SK-N-SH (cell line): Measurements from ENCODE around the gene TBC1D30. TPM values are rescaled to one million over a fixed set of nuclear protein-coding genes. Genes with fewer than 3 reads are reported as not detected.

Source experiments
- CTCF ChIA-PET: fragments of 300-600, 350-600 bp; formaldehyde crosslinking; extraction: SDS; loops from one replicate; lab custom pipeline; 2021; lab: Yijun Ruan, JAX
- POLR2A ChIA-PET: fragments of 350-600 bp; sonication (Branson Sonifier 250); formaldehyde crosslinking; extraction: SDS; loops from one replicate; lab custom pipeline; 2020; ENCODE audit warnings: antibody characterized with exemption, inconsistent platforms; lab: Yijun Ruan, JAX
- DNase-seq: peaks from one replicate; pipeline ENCODE4 v3.0.0; 2012
- H2AFZ ChIP-seq: fragments of 200-600 bp; sonication (generic); 2 replicates; pipeline ENCODE4 v1.8.1; 2016; ENCODE audit warnings: antibody characterized with exemption, mild to moderate bottlenecking, low read depth
- H3F3A ChIP-seq: fragments of 200-600 bp; sonication (generic); replicated peaks from 2 replicates; pipeline ENCODE3; 2016; ENCODE audit warnings: antibody characterized with exemption, mild to moderate bottlenecking; ENCODE audit not compliant: insufficient read depth
- H3K27ac ChIP-seq, 2 experiments: fragments of 200-500 bp in 1 of 2; fragments of 200-600 bp in 1 of 2; sonication (Bioruptor generic) in 1 of 2; sonication (generic), shearing (Covaris generic) in 1 of 2; 2 replicates each; pipeline versions ENCODE4 v1.5.1 to v1.6.1; 2014 to 2016; ENCODE audit warnings: low read depth in 2 of 2, inconsistent platforms in 1 of 2, low read length in 1 of 2, mild to moderate bottlenecking in 1 of 2, mixed read lengths in 1 of 2
- H3K27me3 ChIP-seq: fragments of 200-600 bp; sonication (generic), shearing (Covaris generic); 2 replicates; pipeline ENCODE4 v1.6.1; 2016; ENCODE audit warnings: mixed run types; ENCODE audit not compliant: insufficient read depth
- H3K36me3 ChIP-seq, 2 experiments: fragments of 200-500 bp in 1 of 2; fragments of 200-600 bp in 1 of 2; sonication (Bioruptor generic) in 1 of 2; sonication (generic) in 1 of 2; replicated peaks in 1 of 2; 2 replicates each; pipeline versions ENCODE3 to v1.5.1; 2014 to 2016; ENCODE audit warnings: low read length in 1 of 2, mild to moderate bottlenecking in 1 of 2; ENCODE audit not compliant: insufficient read depth in 2 of 2, control insufficient read depth in 1 of 2
- H3K4me1 ChIP-seq, 2 experiments: fragments of 200-500 bp in 1 of 2; fragments of 200-600 bp in 1 of 2; sonication (Bioruptor generic) in 1 of 2; sonication (generic), shearing (Covaris generic) in 1 of 2; 2 replicates each; pipeline versions ENCODE4 v1.5.1 to v1.6.1; 2014 to 2016; ENCODE audit warnings: low read depth in 1 of 2, low read length in 1 of 2, mixed run types in 1 of 2; ENCODE audit not compliant: insufficient read depth in 2 of 2, control insufficient read depth in 1 of 2
- H3K4me2 ChIP-seq: fragments of 200-600 bp; sonication (generic), shearing (Covaris generic); 2 replicates; pipeline ENCODE4 v1.6.1; 2017; ENCODE audit warnings: mixed run types
- H3K4me3 ChIP-seq, 2 experiments: fragments of 200-500 bp in 1 of 2; fragments of 200-600 bp in 1 of 2; sonication (Bioruptor generic) in 1 of 2; sonication (generic), shearing (Covaris generic) in 1 of 2; 2 replicates each; pipeline versions ENCODE4 v1.5.1 to v1.8.1; 2014 to 2016; ENCODE audit warnings: low read depth in 2 of 2, inconsistent platforms in 1 of 2, low read length in 1 of 2, mild to moderate bottlenecking in 1 of 2, mixed read lengths in 1 of 2, moderate library complexity in 1 of 2
- H3K79me2 ChIP-seq: fragments of 200-600 bp; sonication (generic); 2 replicates; pipeline ENCODE4 v1.8.1; 2017; ENCODE audit warnings: mild to moderate bottlenecking; ENCODE audit not compliant: insufficient read depth
- H3K9ac ChIP-seq: fragments of 200-600 bp; sonication (generic); 2 replicates; pipeline ENCODE4 v1.6.1; 2017; ENCODE audit warnings: mixed run types
- H3K9me2 ChIP-seq: fragments of 200-600 bp; sonication (generic); 2 replicates; pipeline ENCODE4 v1.6.1; 2017; ENCODE audit warnings: mixed run types
- H3K9me3 ChIP-seq: fragments of 200-600 bp; sonication (generic); 2 replicates; pipeline ENCODE4 v1.6.1; 2017; ENCODE audit warnings: mixed run types, mild to moderate bottlenecking, moderate library complexity
- H4K20me1 ChIP-seq: fragments of 200-600 bp; sonication (generic); 2 replicates; pipeline ENCODE4 v1.6.1; 2017; ENCODE audit warnings: mild to moderate bottlenecking, mixed run types; ENCODE audit not compliant: insufficient read depth
- CHD2 ChIP-seq: fragments of 150-350 bp; IDR thresholded peaks from 2 replicates; pipeline ENCODE4 v1.6.1; 2018; ENCODE audit warnings: low read length; ENCODE audit not compliant: partially characterized antibody
- ELF1 ChIP-seq: IDR thresholded peaks from 2 replicates; pipeline ENCODE4 v1.4.0; 2012
- EP300 ChIP-seq, 2 experiments: IDR thresholded peaks; 2 replicates each; pipeline versions ENCODE4 v1.4.0 to v1.6.1; 2012; ENCODE audit warnings: borderline replicate concordance in 1 of 2, low read depth in 1 of 2, low read length in 1 of 2
- EZH2phosphoT487 ChIP-seq: fragments of 200-600 bp; sonication (generic); IDR thresholded peaks from 2 replicates; pipeline ENCODE4 v1.6.1; 2017; ENCODE audit warnings: low read depth, mixed run types, mild to moderate bottlenecking, antibody characterized with exemption, moderate library complexity, borderline replicate concordance
- FOSL2 ChIP-seq: IDR thresholded peaks from 2 replicates; pipeline ENCODE4 v1.4.0; 2012; ENCODE audit warnings: low read depth, mild to moderate bottlenecking, moderate library complexity, borderline replicate concordance
- MAX ChIP-seq: IDR thresholded peaks from 2 replicates; pipeline ENCODE4 v1.4.0; 2012; ENCODE audit warnings: low read depth
- MEF2A ChIP-seq: IDR thresholded peaks from 2 replicates; pipeline ENCODE4 v1.4.0; 2012; ENCODE audit warnings: low read depth, borderline replicate concordance
- MXI1 ChIP-seq: IDR thresholded peaks from 2 replicates; pipeline ENCODE4 v1.6.1; 2012; ENCODE audit warnings: mild to moderate bottlenecking, low read depth, low read length, improper control_type of control experiment
- NRF1 ChIP-seq: IDR thresholded peaks from 2 replicates; pipeline ENCODE4 v1.6.1; 2012; ENCODE audit warnings: low read depth, mild to moderate bottlenecking, low read length
- PBX3 ChIP-seq: IDR thresholded peaks from 2 replicates; pipeline ENCODE4; 2012
- POLR2AphosphoS5 ChIP-seq: IDR thresholded peaks from 2 replicates; pipeline ENCODE4 v1.6.1; 2012; ENCODE audit warnings: low read depth, low read length
- RAD21 ChIP-seq: IDR thresholded peaks from 2 replicates; pipeline ENCODE4 v1.6.1; 2012; ENCODE audit warnings: mild to moderate bottlenecking, low read length
- RCOR1 ChIP-seq: fragments of 150-350 bp; IDR thresholded peaks from 2 replicates; pipeline ENCODE4 v1.6.1; 2017; ENCODE audit warnings: antibody characterized with exemption, low read length
- REST ChIP-seq: IDR thresholded peaks from 2 replicates; pipeline ENCODE4 v1.6.1; 2012; ENCODE audit warnings: mild to moderate bottlenecking, low read depth, low read length, moderate library complexity
- SIN3A ChIP-seq: IDR thresholded peaks from 2 replicates; pipeline ENCODE4 v1.6.1; 2012; ENCODE audit warnings: low read depth, mild to moderate bottlenecking, low read length, moderate library complexity, borderline replicate concordance
- SMC3 ChIP-seq: IDR thresholded peaks from 2 replicates; pipeline ENCODE4 v1.6.1; 2012; ENCODE audit warnings: low read depth, low read length, improper control_type of control experiment
- TAF1 ChIP-seq: IDR thresholded peaks from 2 replicates; pipeline ENCODE4 v1.6.1; 2012; ENCODE audit warnings: low read depth, mild to moderate bottlenecking, low read length, moderate library complexity, borderline replicate concordance
- USF1 ChIP-seq: IDR thresholded peaks from 2 replicates; pipeline ENCODE4 v1.4.0; 2012; ENCODE audit warnings: low read depth, borderline replicate concordance
- YY1 ChIP-seq: IDR thresholded peaks from 2 replicates; pipeline ENCODE4 v1.4.0; 2012; ENCODE audit warnings: low read depth, mild to moderate bottlenecking
- polyA plus RNA-seq, 3 experiments: library from polyadenylated mRNA; depleted of rRNA; stranded (reverse); fragments of >200 nt; gene quantifications; 2 replicates each; pipeline ENCODE4 v1.2.3, GENCODE V29; 2012

The TBC1D30 gene
- polyA plus RNA-seq, 1 of the 3 experiments (the other 2 are of a cell fraction) = 0.23 TPM

GRCh38 chr12:64798165-64798564, 26.3 kb upstream of the TBC1D30 start:
- Histone ChIP-seq H2AFZ (no peak overlapping the region), H3K4me2 (no peak overlapping the region), H3K4me1 (no peaks in the 10 kb centered on the region), H3K9ac (no peak overlapping the region), H3K4me3 (no peak overlapping the region), H3K36me3 (no peaks in the 10 kb centered on the region), H3K9me2 (no peaks in the 10 kb centered on the region), H3K79me2 (no peaks in the 10 kb centered on the region), H4K20me1 (no peaks in the 10 kb centered on the region), H3K27ac (no peak overlapping the region), H3F3A (peaks cover 5% of the 10 kb centered on the region), H3K27me3 (peaks cover 17% of the 10 kb centered on the region; the same call in 1 of the 2 replicates), H3K9me3 (no peaks in the 10 kb centered on the region)
- ChIA-PET CTCF (interaction anchor here (1.1 to 3.9 kb wide), 9 partner anchors 8 to 435 kb away, joined by 3 to 21 read pairs (median 5); no protein-coding TSS in a partner anchor), POLR2A (no interaction called here)
- TF ChIP-seq SMC3 (no peak), SIN3A (no peak), RAD21 (no peak), TAF1 (no peak), POLR2AphosphoS5 (no peak), REST (no peak), MAX (no peak), EZH2phosphoT487 (no peak), YY1 (no peak), CHD2 (no peak), RCOR1 (no peak), NRF1 (no peak), EP300 (IDR thresholded peaks at IDR 0.05; ENCODE audit: borderline replicate concordance in 1 of 2, low read depth in 1 of 2, low read length in 1 of 2) (no peak), MXI1 (no peak), USF1 (no peak), ELF1 (no peak), FOSL2 (no peak), MEF2A (no peak), PBX3 (no peak)
- no peak for DNase-seq
